K562 (cell line): ENCODE data around the gene PCDH11X. TPM values are rescaled to one million over a fixed set of nuclear protein-coding genes. Genes with fewer than 3 reads are reported as not detected.

ENCODE experiments used
- polyA plus RNA-seq, 8 experiments: library from polyadenylated mRNA; depleted of rRNA in 4 of 8; stranded (reverse) in 5 of 8; unstranded in 3 of 8; fragments of >200 nt; fragmentation: Nextera tagmentation in 2 of 8; fragmentation: Illumina TruSeq in 1 of 8; extraction: Ambion mirVana in 2 of 8; extraction: Trizol in 1 of 8; gene quantifications; 2 replicates each; pipeline versions ENCODE4 v1.2.1 to v1.2.3, GENCODE V29; 2011 to 2014; ENCODE audit warnings: inconsistent platforms in 1 of 8, missing spikeins in 1 of 8
- small RNA-seq: library from RNA; depleted of rRNA; stranded (forward); fragments of <200 nt; gene quantifications from one replicate; pipeline ENCODE3, GENCODE V24; 2014
- total RNA-seq, 7 experiments: library from RNA; depleted of rRNA in 6 of 7; stranded (reverse); fragments of >200 nt in 6 of 7; fragmentation: Illumina TruSeq in 2 of 7; extraction: Trizol in 2 of 7; gene quantifications; 2 replicates each; pipeline versions ENCODE4 v1.2.1 to v1.2.3, GENCODE V29; 2011 to 2021; ENCODE audit warnings: low replicate concordance in 1 of 7

Gene PCDH11X
- total and polyA plus RNA-seq, 9 of the 15 experiments (the other 6 are each of a cell fraction or from before 2014, with no cell fraction given): not detected

Small RNA genes within 50 kb of the gene (small RNA-seq; reads per million reads assigned to genes)
- gene RNU2-26P: not detected
